Forelimb muscle (tissue), 1 donor: ENCODE measurements around the gene CENPN. TPM values are rescaled to one million over a fixed set of nuclear protein-coding genes. Genes with fewer than 3 reads are reported as not detected.
A peak's percentile ranks its signal among the peaks of the same experiment; 100 is the strongest.

Experiments
- DNase-seq: peaks from one replicate; pipeline ENCODE4 v3.0.0-alpha.2; 2013; ENCODE audit warnings: low read depth
- polyA plus RNA-seq: library from polyadenylated mRNA; unstranded; fragments of 120-200 nt; gene quantifications from one replicate; pipeline ENCODE4 v1.2.1, GENCODE V29; 2013; ENCODE audit not compliant: insufficient read length

The CENPN gene
- polyA plus RNA-seq, 1 donor: 10.0 TPM

DNA sequence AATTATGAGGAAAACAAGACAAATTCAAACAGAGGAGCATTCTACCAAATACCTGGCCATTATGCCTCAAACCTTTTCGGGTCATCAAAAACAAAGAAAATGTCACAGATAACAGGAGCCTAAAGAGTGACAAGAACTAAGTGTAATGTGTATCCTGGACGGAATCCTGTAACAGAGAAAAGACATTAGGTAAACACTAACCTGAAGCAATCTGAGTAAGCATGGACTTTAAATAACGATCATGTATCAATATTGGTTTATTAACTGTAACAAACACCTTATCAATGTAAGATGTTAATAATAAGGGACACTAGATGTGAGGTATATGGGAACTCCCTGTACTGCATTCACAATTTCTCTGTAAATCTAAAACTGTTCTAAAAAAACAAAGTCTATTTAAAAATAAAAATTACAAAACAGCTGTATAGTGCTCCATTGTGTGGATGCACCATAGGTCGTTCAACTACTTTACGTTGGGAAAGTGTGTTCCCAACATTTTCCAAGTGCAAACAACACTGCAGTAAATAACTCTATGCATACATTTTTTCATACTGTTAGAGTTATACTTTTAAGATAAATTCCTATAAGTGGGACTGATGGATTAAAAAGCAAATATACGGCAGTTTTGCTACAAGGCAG, 15.1 kb upstream of the CENPN start:
- DNase-seq: no peak

GRCh38 chr16:80992676-80993293, 14.2 kb upstream of the CENPN start:
- no peak for DNase-seq

DNA sequence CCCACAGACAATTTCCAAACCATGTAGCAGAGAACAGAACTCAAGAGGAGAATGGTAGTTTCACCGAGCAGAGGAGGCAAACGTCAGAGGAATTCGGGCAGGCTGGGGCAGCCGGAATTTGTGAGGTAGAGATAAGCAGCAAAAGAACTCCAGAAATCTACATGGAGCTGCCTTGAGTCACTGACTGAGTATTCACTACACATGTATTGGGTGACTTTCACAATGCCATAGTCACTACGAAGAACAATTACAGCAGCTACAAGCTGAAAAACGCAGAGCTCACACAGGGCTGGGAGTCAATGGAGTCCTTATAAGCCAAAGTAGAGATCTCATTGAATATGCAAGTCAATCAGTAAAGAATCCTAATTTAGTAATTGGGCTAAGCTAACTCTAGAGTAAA, 13.7 kb upstream of the CENPN start:
- DNase-seq: no peak

GRCh38 chr16:80993834-80994233, 13.2 kb upstream of the CENPN start:
- no peak for DNase-seq

DNA sequence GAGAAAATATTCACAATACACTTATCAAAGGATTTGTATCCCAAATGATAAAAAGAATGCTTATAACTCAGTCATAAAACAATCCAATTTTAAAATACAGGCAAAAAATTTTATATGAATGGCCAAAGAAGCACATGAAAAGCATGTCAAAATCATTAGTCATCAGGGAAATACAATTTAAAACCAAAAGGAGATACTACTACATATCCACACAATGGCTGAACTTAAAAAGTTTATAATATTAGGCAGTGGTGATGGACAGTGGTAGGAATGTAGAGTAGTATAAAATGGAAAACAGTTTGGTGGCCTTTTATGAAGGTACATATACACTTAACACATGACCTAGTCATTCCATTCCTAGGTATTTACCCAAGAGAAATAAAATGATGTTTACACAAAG, 12.6 kb upstream of the CENPN start:
- DNase-seq: no peak

DNA sequence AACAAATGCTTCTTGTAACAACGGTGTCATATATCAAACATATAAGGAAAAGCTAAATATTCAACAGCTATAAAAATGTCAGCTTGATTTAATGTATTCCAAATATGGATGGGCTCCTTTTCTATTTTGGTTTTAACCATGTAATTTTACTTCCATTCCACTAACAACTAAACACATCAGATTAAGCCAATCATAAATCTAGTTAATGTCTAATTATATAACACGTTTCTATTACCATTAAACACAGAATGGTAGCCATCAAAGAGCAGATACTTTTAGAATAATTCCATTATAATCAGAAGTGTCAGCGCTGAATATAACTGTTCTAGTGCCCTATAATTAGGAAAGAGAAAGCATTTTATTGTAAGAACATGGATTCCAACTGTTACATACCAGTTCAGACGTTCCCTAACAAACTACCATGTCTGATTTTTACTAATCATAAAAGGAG, 10.3 kb upstream of the CENPN start:
- DNase-seq: no peak

DNA sequence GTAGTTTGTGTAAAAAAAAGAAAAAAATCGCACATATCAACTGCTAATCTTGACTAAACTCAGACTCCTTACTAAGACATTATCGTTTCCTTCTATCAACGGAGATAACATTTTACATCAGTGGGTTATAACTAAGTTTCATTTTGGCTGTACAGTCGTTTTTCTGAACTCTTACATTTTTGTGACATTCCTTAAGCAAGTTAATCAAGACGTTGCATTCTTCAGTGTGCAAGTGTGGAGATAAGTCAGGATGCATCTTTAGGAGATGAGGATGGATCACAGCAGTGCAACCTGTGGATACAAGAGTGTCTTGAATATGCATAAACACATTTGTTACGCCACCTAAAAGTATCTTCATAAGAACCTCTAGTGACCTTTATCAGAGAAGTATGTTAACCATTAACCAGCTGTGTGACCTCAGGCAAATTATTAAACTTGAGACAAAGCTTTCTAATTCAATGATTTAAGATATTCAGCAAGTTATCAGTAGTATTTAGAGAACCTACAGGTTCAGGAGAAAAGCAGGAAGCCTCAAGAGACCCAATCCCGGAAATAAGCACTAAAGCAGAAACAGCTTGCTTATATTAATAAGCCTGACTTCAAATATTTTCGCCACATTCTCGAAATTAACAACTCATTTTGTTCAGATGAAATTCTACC, 9.7 kb upstream of the CENPN start:
- no peak for DNase-seq

GRCh38 chr16:80997964-80998620, 8.9 kb upstream of the CENPN start:
- no peak for DNase-seq

DNA sequence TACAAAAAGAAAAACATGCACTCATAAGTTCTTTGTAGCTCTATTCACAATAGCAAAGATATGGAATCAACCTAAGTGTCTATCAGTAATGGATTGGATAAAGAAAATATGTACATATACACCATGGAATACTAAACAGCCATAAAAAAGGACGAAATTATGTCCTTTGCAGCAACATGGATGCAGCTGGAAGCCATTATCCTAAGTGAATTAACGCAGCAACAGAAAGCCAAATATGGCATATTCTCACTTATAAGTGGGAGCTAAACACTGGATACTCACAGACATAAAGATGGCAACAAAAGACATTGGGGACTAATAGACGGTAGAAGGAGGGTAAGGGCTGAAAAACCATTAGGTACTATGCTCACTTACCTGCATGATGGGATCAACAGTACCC, 6.1 kb upstream of the CENPN start:
- DNase-seq: no peak

- no peak for DNase-seq
Observed at GRCh38 chr16:81001330-81001729, 5.7 kb upstream of the CENPN start.

DNA sequence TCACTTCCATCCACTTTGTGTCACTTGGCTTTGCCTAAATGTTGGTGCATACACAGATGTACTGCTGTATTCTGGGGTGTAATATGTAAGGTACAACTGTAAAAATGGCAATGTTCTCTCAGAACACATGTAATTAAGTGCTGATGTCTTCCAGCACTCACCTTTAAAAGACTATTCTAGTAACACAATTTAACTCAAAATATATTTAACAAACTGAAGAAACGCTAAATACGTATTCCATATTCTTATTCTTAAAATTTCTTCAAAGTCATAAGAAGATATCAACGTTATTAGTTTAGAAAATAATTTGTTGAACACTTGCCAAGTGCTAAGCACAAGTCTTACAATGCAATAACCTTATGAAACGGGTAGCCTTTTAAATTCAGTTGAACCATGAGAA, 4.0 kb upstream of the CENPN start:
- DNase-seq: no peak

GRCh38 chr16:81003610-81004460, 3.2 kb upstream of the CENPN start:
- DNase-seq: no peak

DNA sequence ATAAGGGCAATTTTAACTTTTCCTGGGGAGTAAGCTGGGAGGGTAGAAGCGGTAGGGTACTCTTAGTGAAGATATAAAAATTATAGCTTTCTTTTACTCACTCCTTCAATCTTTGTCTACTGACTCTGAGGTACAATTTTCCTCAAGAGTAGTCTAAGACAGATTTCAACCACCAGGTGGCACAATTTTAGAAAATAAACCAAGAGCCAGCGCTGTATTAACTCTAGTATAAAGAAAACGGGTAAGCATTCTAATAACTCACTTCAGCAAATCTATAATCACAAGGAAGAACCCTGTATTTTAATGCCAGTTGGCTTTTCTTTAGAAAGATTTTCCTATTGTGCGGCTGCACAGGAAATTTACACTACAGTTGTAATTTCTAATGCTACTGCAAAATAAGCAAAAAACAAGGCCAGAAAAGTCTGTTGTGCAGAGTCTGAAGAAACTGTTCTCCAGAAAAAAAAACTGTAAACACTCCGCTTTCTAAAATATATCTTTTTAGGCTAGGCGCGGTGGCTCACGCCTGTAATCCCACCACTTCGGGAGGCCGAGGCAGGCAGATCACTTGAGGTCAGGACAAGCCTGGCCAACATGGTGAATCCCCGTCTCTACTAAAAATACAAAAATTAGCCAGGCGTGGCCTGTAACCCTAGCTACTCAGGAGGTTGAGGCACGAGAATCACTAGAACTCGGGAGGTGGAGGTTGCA, 2.2 kb upstream of the CENPN start:
- peak; percentile 47 for DNase-seq

GRCh38 chr16:81005610-81006161, 1.3 kb upstream of the CENPN start:
- no peak for DNase-seq

GRCh38 chr16:81006211-81006812, 702 bp upstream of the CENPN start:
- DNase-seq: no peak

DNA sequence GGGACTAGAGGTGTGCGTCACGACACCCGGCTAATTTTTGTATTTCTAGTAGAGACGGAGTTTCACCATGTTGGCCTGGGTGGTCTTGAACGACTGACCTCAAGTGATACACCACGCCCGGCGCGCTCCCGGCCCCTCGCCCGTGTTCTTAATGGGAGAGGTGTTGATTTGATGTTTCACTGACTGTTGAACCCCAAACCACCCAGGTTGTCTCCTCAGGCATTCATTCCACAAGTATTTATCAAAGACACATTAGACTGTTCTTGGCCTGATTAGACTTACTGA, 1.4 kb downstream of the CENPN start:
- no peak for DNase-seq

DNA sequence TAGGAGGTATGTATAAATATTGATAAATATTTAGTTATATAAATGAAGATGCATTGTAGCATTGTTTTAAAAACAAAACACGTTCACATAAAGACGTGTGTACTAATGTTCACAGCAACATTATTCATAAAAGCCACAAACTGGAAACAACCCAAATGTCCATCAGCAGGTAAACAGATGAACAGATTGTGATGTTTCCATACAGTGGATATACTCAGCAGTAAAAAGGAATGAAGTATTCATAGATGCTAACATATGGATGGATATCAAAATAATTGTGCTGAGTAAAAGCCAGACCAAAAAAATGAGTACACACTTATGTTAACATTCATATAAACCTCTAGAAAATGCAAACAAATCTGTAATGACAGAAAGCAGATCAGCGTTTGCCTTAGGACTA, 6.0 kb downstream of the CENPN start:
- no peak for DNase-seq

GRCh38 chr16:81014672-81015071, 7.7 kb downstream of the CENPN start:
- no peak for DNase-seq

- DNase-seq: no peak
Observed at GRCh38 chr16:81018496-81018895, 11.5 kb downstream of the CENPN start.

DNA sequence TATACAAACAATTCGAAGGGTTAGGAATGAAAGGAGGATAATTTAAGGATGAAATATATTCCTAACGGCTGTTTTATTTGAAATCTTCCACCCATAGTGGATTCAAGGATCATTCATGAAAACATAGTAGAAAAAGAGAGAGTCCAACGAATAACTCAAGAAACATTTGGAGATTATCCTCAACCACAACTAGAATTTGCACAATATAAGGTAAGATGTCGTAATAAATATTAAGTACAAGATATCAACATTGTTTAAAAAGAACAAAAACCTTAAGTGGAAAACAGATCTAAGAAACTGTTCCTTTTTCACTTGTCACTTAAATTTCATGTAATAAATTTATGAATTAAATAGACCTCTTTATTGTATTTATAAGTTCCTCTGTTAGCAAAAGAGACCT, 19.4 kb downstream of the CENPN start:
- no peak for DNase-seq
